Measurements from ENCODE around the gene CPPED1.

DNA sequence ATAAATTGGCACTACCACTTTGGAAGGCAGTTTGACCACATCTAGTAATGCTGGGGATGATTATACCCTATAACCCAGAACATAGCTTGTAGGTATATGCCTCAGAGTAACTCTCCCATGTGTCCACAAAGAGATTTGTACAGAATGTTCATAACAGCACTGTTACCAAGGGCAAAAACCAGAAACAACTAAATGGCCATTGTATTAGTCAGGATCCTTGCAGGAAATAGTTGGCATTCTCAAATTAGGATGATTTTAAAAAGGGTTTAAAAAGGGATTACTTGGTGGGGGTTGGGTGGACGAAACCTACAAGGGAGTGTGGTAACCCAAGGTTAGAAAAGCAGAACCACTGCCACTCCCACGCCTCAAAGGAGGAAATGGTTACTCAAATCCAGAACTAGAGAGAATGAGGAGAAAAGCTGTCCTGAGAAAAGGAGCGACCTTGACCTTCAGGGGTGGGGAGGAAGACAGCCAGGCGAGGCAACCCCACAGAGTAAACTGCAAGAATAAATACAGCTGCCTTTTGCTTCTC is 2.1 kb downstream of the CPPED1 start:
- TF ChIP-seq, protein P1, sequence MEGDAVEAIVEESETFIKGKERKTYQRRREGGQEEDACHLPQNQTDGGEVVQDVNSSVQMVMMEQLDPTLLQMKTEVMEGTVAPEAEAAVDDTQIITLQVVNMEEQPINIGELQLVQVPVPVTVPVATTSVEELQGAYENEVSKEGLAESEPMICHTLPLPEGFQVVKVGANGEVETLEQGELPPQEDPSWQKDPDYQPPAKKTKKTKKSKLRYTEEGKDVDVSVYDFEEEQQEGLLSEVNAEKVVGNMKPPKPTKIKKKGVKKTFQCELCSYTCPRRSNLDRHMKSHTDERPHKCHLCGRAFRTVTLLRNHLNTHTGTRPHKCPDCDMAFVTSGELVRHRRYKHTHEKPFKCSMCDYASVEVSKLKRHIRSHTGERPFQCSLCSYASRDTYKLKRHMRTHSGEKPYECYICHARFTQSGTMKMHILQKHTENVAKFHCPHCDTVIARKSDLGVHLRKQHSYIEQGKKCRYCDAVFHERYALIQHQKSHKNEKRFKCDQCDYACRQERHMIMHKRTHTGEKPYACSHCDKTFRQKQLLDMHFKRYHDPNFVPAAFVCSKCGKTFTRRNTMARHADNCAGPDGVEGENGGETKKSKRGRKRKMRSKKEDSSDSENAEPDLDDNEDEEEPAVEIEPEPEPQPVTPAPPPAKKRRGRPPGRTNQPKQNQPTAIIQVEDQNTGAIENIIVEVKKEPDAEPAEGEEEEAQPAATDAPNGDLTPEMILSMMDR (IDR thresholded peaks at IDR 0.05; ENCODE audit: low read depth, low read length, poor library complexity, severe bottlenecking), result no peak
- TF ChIP-seq EZH2phosphoT487 (IDR thresholded peaks at IDR 0.05; ENCODE audit: borderline replicate concordance, low read length), result no peak
